ENCODE measurements around the gene PTGER2.
A peak's percentile ranks its signal among the peaks of the same experiment; 100 is the strongest.

PTGER2 gene

GRCh38 chr14:52351233-52352060 lies 37.3 kb downstream of the PTGER2 start:
- Histone ChIP-seq H3K9ac (ENCODE audit: low read depth in 1 of 2, low read length in 2 of 2) (no peak overlapping the region), H3K4me1 (ENCODE audit: control insufficient read depth in 1 of 2, insufficient read depth in 2 of 2, low read length in 2 of 2) (peaks cover 6 to 15% of the 10 kb centered on the region in 2 donors), H3K36me3 (ENCODE audit: control insufficient read depth in 1 of 2, insufficient read depth in 2 of 2, low read length in 2 of 2) (no peaks in the 10 kb centered on the region), H3K27me3 (ENCODE audit: control insufficient read depth in 1 of 2, insufficient read depth in 2 of 2, low read length in 2 of 2) (no peaks in the 10 kb centered on the region), H3K27ac (ENCODE audit: low read depth, low read length) (no peak overlapping the region), H3K9me3 (ENCODE audit: control insufficient read depth in 1 of 2, low read length in 2 of 2) (no peaks in the 10 kb centered on the region), H3K4me3 (ENCODE audit: low read depth in 1 of 2, low read length in 2 of 2) (no peak overlapping the region)

- H3K27ac ChIP-seq (ENCODE audit: low read depth, low read length) = no peak overlapping the region
- H3K9ac ChIP-seq (ENCODE audit: low read depth in 1 of 2, low read length in 2 of 2) = no peak overlapping the region
- H3K36me3 ChIP-seq (ENCODE audit: control insufficient read depth in 1 of 2, insufficient read depth in 2 of 2, low read length in 2 of 2) = no peaks in the 10 kb centered on the region
- H3K4me1 ChIP-seq (ENCODE audit: control insufficient read depth in 1 of 2, insufficient read depth in 2 of 2, low read length in 2 of 2) = peaks cover 6 to 15% of the 10 kb centered on the region in 2 donors
- H3K9me3 ChIP-seq (ENCODE audit: control insufficient read depth in 1 of 2, low read length in 2 of 2) = no peaks in the 10 kb centered on the region
- no peaks in the 10 kb centered on the region for H3K27me3 ChIP-seq (ENCODE audit: control insufficient read depth in 1 of 2, insufficient read depth in 2 of 2, low read length in 2 of 2)
- H3K4me3 ChIP-seq (ENCODE audit: low read depth in 1 of 2, low read length in 2 of 2) = no peak overlapping the region
Measured at GRCh38 chr14:52352061-52352491, 38.0 kb downstream of the PTGER2 start.

GRCh38 chr14:52352569-52352968 lies 38.5 kb downstream of the PTGER2 start:
- H3K27ac ChIP-seq (ENCODE audit: low read depth, low read length) = no peak overlapping the region
- H3K27me3 ChIP-seq (ENCODE audit: control insufficient read depth in 1 of 2, insufficient read depth in 2 of 2, low read length in 2 of 2) = no peaks in the 10 kb centered on the region
- no peak overlapping the region for H3K4me3 ChIP-seq (ENCODE audit: low read depth in 1 of 2, low read length in 2 of 2)
- no peak overlapping the region for H3K9ac ChIP-seq (ENCODE audit: low read depth in 1 of 2, low read length in 2 of 2)
- peaks cover 6 to 15% of the 10 kb centered on the region in 2 donors for H3K4me1 ChIP-seq (ENCODE audit: control insufficient read depth in 1 of 2, insufficient read depth in 2 of 2, low read length in 2 of 2)
- no peaks in the 10 kb centered on the region for H3K9me3 ChIP-seq (ENCODE audit: control insufficient read depth in 1 of 2, low read length in 2 of 2)
- no peaks in the 10 kb centered on the region for H3K36me3 ChIP-seq (ENCODE audit: control insufficient read depth in 1 of 2, insufficient read depth in 2 of 2, low read length in 2 of 2)

- Histone ChIP-seq H3K27ac (ENCODE audit: low read depth, low read length) (no peak overlapping the region), H3K4me1 (ENCODE audit: control insufficient read depth in 1 of 2, insufficient read depth in 2 of 2, low read length in 2 of 2) (peaks cover 6 to 15% of the 10 kb centered on the region in 2 donors), H3K4me3 (ENCODE audit: low read depth in 1 of 2, low read length in 2 of 2) (no peak overlapping the region), H3K9me3 (ENCODE audit: control insufficient read depth in 1 of 2, low read length in 2 of 2) (no peaks in the 10 kb centered on the region), H3K27me3 (ENCODE audit: control insufficient read depth in 1 of 2, insufficient read depth in 2 of 2, low read length in 2 of 2) (no peaks in the 10 kb centered on the region), H3K36me3 (ENCODE audit: control insufficient read depth in 1 of 2, insufficient read depth in 2 of 2, low read length in 2 of 2) (no peaks in the 10 kb centered on the region), H3K9ac (ENCODE audit: low read depth in 1 of 2, low read length in 2 of 2) (no peak overlapping the region)
Measured at GRCh38 chr14:52354242-52354641, 40.1 kb downstream of the PTGER2 start.

GRCh38 chr14:52355016-52355431 lies 40.9 kb downstream of the PTGER2 start:
- Histone ChIP-seq H3K27ac (ENCODE audit: low read depth, low read length) (no peak overlapping the region), H3K36me3 (ENCODE audit: control insufficient read depth in 1 of 2, insufficient read depth in 2 of 2, low read length in 2 of 2) (no peaks in the 10 kb centered on the region), H3K4me3 (ENCODE audit: low read depth in 1 of 2, low read length in 2 of 2) (no peak overlapping the region)

GRCh38 chr14:52355526-52355925 lies 41.4 kb downstream of the PTGER2 start:
- no peaks in the 10 kb centered on the region for H3K9me3 ChIP-seq (ENCODE audit: control insufficient read depth in 1 of 2, low read length in 2 of 2)
- H3K27me3 ChIP-seq (ENCODE audit: control insufficient read depth in 1 of 2, insufficient read depth in 2 of 2, low read length in 2 of 2) = no peaks in the 10 kb centered on the region
- no peak overlapping the region for H3K4me3 ChIP-seq (ENCODE audit: low read depth in 1 of 2, low read length in 2 of 2)
- H3K9ac ChIP-seq (ENCODE audit: low read depth in 1 of 2, low read length in 2 of 2) = no peak overlapping the region
- H3K36me3 ChIP-seq (ENCODE audit: control insufficient read depth in 1 of 2, insufficient read depth in 2 of 2, low read length in 2 of 2) = no peaks in the 10 kb centered on the region
- H3K27ac ChIP-seq (ENCODE audit: low read depth, low read length) = peak overlapping the region; percentile 1
- H3K4me1 ChIP-seq (ENCODE audit: control insufficient read depth in 1 of 2, insufficient read depth in 2 of 2, low read length in 2 of 2) = peaks cover 6 to 15% of the 10 kb centered on the region in 2 donors

More at GRCh38 chr14:52355016-52355431, 40.9 kb downstream of the PTGER2 start:
- Histone ChIP-seq H3K4me1 (ENCODE audit: control insufficient read depth in 1 of 2, insufficient read depth in 2 of 2, low read length in 2 of 2) (peaks cover 6 to 15% of the 10 kb centered on the region in 2 donors), H3K9me3 (ENCODE audit: control insufficient read depth in 1 of 2, low read length in 2 of 2) (no peaks in the 10 kb centered on the region), H3K27me3 (ENCODE audit: control insufficient read depth in 1 of 2, insufficient read depth in 2 of 2, low read length in 2 of 2) (no peaks in the 10 kb centered on the region), H3K9ac (ENCODE audit: low read depth in 1 of 2, low read length in 2 of 2) (no peak overlapping the region)

- peak overlapping the region; percentile 1 for H3K27ac ChIP-seq (ENCODE audit: low read depth, low read length)
- no peak overlapping the region for H3K4me3 ChIP-seq (ENCODE audit: low read depth in 1 of 2, low read length in 2 of 2)
- no peaks in the 10 kb centered on the region for H3K36me3 ChIP-seq (ENCODE audit: control insufficient read depth in 1 of 2, insufficient read depth in 2 of 2, low read length in 2 of 2)
- no peak overlapping the region for H3K9ac ChIP-seq (ENCODE audit: low read depth in 1 of 2, low read length in 2 of 2)
- no peaks in the 10 kb centered on the region for H3K9me3 ChIP-seq (ENCODE audit: control insufficient read depth in 1 of 2, low read length in 2 of 2)
- peaks cover 3 to 15% of the 10 kb centered on the region in 2 donors for H3K4me1 ChIP-seq (ENCODE audit: control insufficient read depth in 1 of 2, insufficient read depth in 2 of 2, low read length in 2 of 2)
- no peaks in the 10 kb centered on the region for H3K27me3 ChIP-seq (ENCODE audit: control insufficient read depth in 1 of 2, insufficient read depth in 2 of 2, low read length in 2 of 2)
Measured at GRCh38 chr14:52356025-52356424, 41.9 kb downstream of the PTGER2 start.

GRCh38 chr14:52360831-52361230 lies 46.7 kb downstream of the PTGER2 start:
- Histone ChIP-seq H3K36me3 (ENCODE audit: control insufficient read depth in 1 of 2, insufficient read depth in 2 of 2, low read length in 2 of 2) (no peaks in the 10 kb centered on the region), H3K27ac (ENCODE audit: low read depth, low read length) (no peak overlapping the region), H3K9me3 (ENCODE audit: control insufficient read depth in 1 of 2, low read length in 2 of 2) (no peaks in the 10 kb centered on the region), H3K27me3 (ENCODE audit: control insufficient read depth in 1 of 2, insufficient read depth in 2 of 2, low read length in 2 of 2) (no peaks in the 10 kb centered on the region), H3K4me1 (ENCODE audit: control insufficient read depth in 1 of 2, insufficient read depth in 2 of 2, low read length in 2 of 2) (peaks cover 0 to 4% of the 10 kb centered on the region in 2 donors), H3K9ac (ENCODE audit: low read depth in 1 of 2, low read length in 2 of 2) (no peak overlapping the region), H3K4me3 (ENCODE audit: low read depth in 1 of 2, low read length in 2 of 2) (no peak overlapping the region)

GRCh38 chr14:52363041-52363704 lies 49.1 kb downstream of the PTGER2 start:
- Histone ChIP-seq H3K9ac (ENCODE audit: low read depth in 1 of 2, low read length in 2 of 2) (no peak overlapping the region), H3K4me3 (ENCODE audit: low read depth in 1 of 2, low read length in 2 of 2) (no peak overlapping the region), H3K36me3 (ENCODE audit: control insufficient read depth in 1 of 2, insufficient read depth in 2 of 2, low read length in 2 of 2) (no peaks in the 10 kb centered on the region), H3K27ac (ENCODE audit: low read depth, low read length) (no peak overlapping the region), H3K4me1 (ENCODE audit: control insufficient read depth in 1 of 2, insufficient read depth in 2 of 2, low read length in 2 of 2) (no peaks in the 10 kb centered on the region), H3K9me3 (ENCODE audit: control insufficient read depth in 1 of 2, low read length in 2 of 2) (no peaks in the 10 kb centered on the region), H3K27me3 (ENCODE audit: control insufficient read depth in 1 of 2, insufficient read depth in 2 of 2, low read length in 2 of 2) (no peaks in the 10 kb centered on the region)

- H3K27ac ChIP-seq (ENCODE audit: low read depth, low read length) = no peak overlapping the region
- H3K9me3 ChIP-seq (ENCODE audit: control insufficient read depth in 1 of 2, low read length in 2 of 2) = no peaks in the 10 kb centered on the region
- H3K9ac ChIP-seq (ENCODE audit: low read depth in 1 of 2, low read length in 2 of 2) = no peak overlapping the region
- no peaks in the 10 kb centered on the region for H3K36me3 ChIP-seq (ENCODE audit: control insufficient read depth in 1 of 2, insufficient read depth in 2 of 2, low read length in 2 of 2)
- H3K4me1 ChIP-seq (ENCODE audit: control insufficient read depth in 1 of 2, insufficient read depth in 2 of 2, low read length in 2 of 2) = no peaks in the 10 kb centered on the region
- no peak overlapping the region for H3K4me3 ChIP-seq (ENCODE audit: low read depth in 1 of 2, low read length in 2 of 2)
- H3K27me3 ChIP-seq (ENCODE audit: control insufficient read depth in 1 of 2, insufficient read depth in 2 of 2, low read length in 2 of 2) = no peaks in the 10 kb centered on the region
Measured at GRCh38 chr14:52363961-52364360, 49.8 kb downstream of the PTGER2 start.

Data from duodenal mucosa (tissue), 2 donors.